Stomach (tissue), 4 donors: Measurements from ENCODE around the gene GPR171.

Source experiments
- CTCF ChIP-seq, 7 experiments: fragments of 450-650 bp in 4 of 7; fragments of 200-600 bp in 3 of 7; sonication (generic) in 3 of 7; IDR thresholded peaks; one replicate each; pipeline ENCODE4 v1.5.1; 2016 to 2019; ENCODE audit warnings: antibody characterized with exemption in 7 of 7, control low read depth in 2 of 7, mild to moderate bottlenecking in 1 of 7
- POLR2A ChIP-seq, 4 donors: fragments of 450-650 bp; IDR thresholded peaks; one replicate each; pipeline ENCODE4 v1.6.1; 2016; ENCODE audit warnings: antibody characterized with exemption in 4 of 4, control low read depth in 2 of 4, mild to moderate bottlenecking in 1 of 4, moderate library complexity in 1 of 4

DNA sequence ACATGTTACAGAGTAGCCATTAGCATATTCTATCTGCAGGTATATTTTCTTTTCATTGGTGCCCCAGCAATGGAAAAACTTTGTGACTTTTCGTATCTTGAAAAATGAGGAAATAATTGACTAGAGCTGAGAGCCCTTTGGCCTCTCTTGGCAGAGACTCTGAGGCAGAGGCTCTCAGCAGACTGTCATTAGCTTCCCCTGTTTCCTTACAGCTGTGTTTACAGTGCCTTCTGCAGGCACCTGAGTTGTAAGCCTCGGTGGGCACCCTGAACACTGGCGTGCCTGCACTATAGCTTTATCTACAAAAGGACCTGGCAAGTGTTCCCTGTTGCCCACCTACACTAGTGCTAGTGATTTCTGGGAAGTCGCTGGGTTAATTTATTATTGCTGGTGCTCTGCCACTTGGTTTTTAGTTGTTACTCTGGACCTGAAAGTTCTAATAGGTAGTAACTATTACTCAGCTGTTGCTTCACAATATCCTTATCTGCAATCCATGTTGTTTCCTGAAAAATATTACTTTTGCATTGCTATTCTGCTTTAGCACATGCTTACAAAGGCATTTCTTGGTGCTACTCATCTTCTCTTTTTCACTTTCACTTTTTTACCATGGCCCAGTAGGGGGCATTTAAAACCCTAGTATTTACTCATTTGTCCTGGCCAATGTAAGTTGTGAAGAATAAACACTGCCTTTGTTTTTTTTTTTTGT, 7.8 kb upstream of the GPR171 start:
- TF ChIP-seq CTCF (IDR thresholded peaks at IDR 0.05): no peak
- no peak for TF ChIP-seq POLR2A (IDR thresholded peaks at IDR 0.05)
